Astrocyte (in vitro differentiated cells and primary cell): ENCODE data around the gene IRX5. TPM values are rescaled to one million over a fixed set of nuclear protein-coding genes. Genes with fewer than 3 reads are reported as not detected.

Experiments used
- DNase-seq: peaks from one replicate; pipeline ENCODE4 v3.0.0-alpha.2; 2010; ENCODE audit warnings: low read depth
- FAIRE-seq: peaks from 2 replicates; lab custom pipeline; 2011; peaks lifted over from hg19 to GRCh38; lab: Jason Lieb, UNC
- H2AFZ ChIP-seq: 2 replicates; pipeline ENCODE4 v1.6.0; 2012; ENCODE audit warnings: low read depth, low read length, inconsistent platforms
- H3K27ac ChIP-seq: 2 replicates; pipeline ENCODE4 v1.5.1; 2011; ENCODE audit warnings: low read depth, low read length, inconsistent platforms
- H3K27me3 ChIP-seq: 2 replicates; pipeline ENCODE4 v1.6.0; 2011; ENCODE audit warnings: low read length, inconsistent platforms; ENCODE audit not compliant: insufficient read depth
- H3K36me3 ChIP-seq: 2 replicates; pipeline ENCODE4 v1.5.1; 2011; ENCODE audit warnings: low read length, inconsistent platforms; ENCODE audit not compliant: insufficient read depth
- H3K4me1 ChIP-seq: 2 replicates; pipeline ENCODE4 v1.5.1; 2011; ENCODE audit warnings: low read length, inconsistent platforms; ENCODE audit not compliant: insufficient read depth
- H3K4me2 ChIP-seq: 2 replicates; pipeline ENCODE4 v1.6.0; 2012; ENCODE audit warnings: low read length, inconsistent platforms
- H3K4me3 ChIP-seq: 2 replicates; pipeline ENCODE4 v1.5.1; 2011; ENCODE audit warnings: low read depth, mild to moderate bottlenecking, low read length, inconsistent platforms; ENCODE audit not compliant: insufficient read depth
- H3K79me2 ChIP-seq: 2 replicates; pipeline ENCODE4 v1.6.0; 2012; ENCODE audit warnings: mild to moderate bottlenecking, low read length, inconsistent platforms; ENCODE audit not compliant: insufficient read depth
- H3K9ac ChIP-seq: 2 replicates; pipeline ENCODE4 v1.6.0; 2012; ENCODE audit warnings: mild to moderate bottlenecking, low read length, inconsistent platforms
- H3K9me3 ChIP-seq: 2 replicates; pipeline ENCODE4 v1.5.1; 2012; ENCODE audit warnings: low read depth, mild to moderate bottlenecking, low read length, inconsistent platforms; ENCODE audit not compliant: insufficient read depth
- H4K20me1 ChIP-seq: 2 replicates; pipeline ENCODE4 v1.6.0; 2012; ENCODE audit warnings: low read length, inconsistent platforms; ENCODE audit not compliant: insufficient read depth
- H3K27ac Mint-ChIP-seq: one replicate; pipeline ENCODE4 v1.8.0; 2021; ENCODE audit warnings: mild to moderate bottlenecking, mixed read lengths; ENCODE audit not compliant: unreplicated experiment
- H3K27me3 Mint-ChIP-seq: one replicate; pipeline ENCODE4 v1.8.0; 2021; ENCODE audit warnings: low read depth, mixed read lengths; ENCODE audit not compliant: unreplicated experiment
- H3K36me3 Mint-ChIP-seq: one replicate; pipeline ENCODE4 v1.8.0; 2021; ENCODE audit warnings: low read depth, mixed read lengths; ENCODE audit not compliant: unreplicated experiment
- H3K4me1 Mint-ChIP-seq: one replicate; pipeline ENCODE4 v1.8.0; 2021; ENCODE audit warnings: low read depth, mixed read lengths; ENCODE audit not compliant: unreplicated experiment
- H3K4me3 Mint-ChIP-seq: one replicate; pipeline ENCODE4 v1.8.0; 2021; ENCODE audit warnings: mild to moderate bottlenecking, moderate library complexity, mixed read lengths; ENCODE audit not compliant: unreplicated experiment
- H3K9me3 Mint-ChIP-seq: one replicate; pipeline ENCODE4 v1.8.0; 2021; ENCODE audit warnings: mild to moderate bottlenecking, mixed read lengths; ENCODE audit not compliant: unreplicated experiment
- CTCF ChIP-seq: IDR thresholded peaks from 2 replicates; pipeline ENCODE4 v1.5.1; 2011; ENCODE audit warnings: low read depth, mild to moderate bottlenecking, inconsistent platforms, low read length, moderate library complexity; ENCODE audit not compliant: insufficient read depth
- EZH2 ChIP-seq: IDR thresholded peaks from 2 replicates; pipeline ENCODE4 v1.6.1; 2012; ENCODE audit warnings: mild to moderate bottlenecking, low read length, inconsistent platforms; ENCODE audit not compliant: insufficient read depth
- total RNA-seq: library from RNA; stranded (reverse); gene quantifications from 2 replicates; pipeline ENCODE4 v1.2.1, GENCODE V29; 2021

Gene IRX5
- total RNA-seq, 1 donor from 2014 or later, result 0.57 TPM

GRCh38 chr16:54938212-54939028, 7.8 kb downstream of the IRX5 start:
- Histone ChIP-seq H3K9me3 (no peaks in the 10 kb centered on the region), H3K27me3 (peaks cover 72% of the 10 kb centered on the region), H4K20me1 (peaks cover 45% of the 10 kb centered on the region), H3K4me1 (peaks cover 15% of the 10 kb centered on the region), H3K36me3 (no peaks in the 10 kb centered on the region), H3K4me3 (no peak overlapping the region), H3K4me2 (peak overlapping the region; percentile 99), H2AFZ (peak overlapping the region; percentile 40), H3K27ac (no peak overlapping the region), H3K9ac (peak overlapping the region; percentile 48), H3K79me2 (peaks cover 46% of the 10 kb centered on the region)
- H3K4me3 Mint-ChIP-seq, result no peak overlapping the region
- DNase-seq, result no peak
- H3K27me3 Mint-ChIP-seq, result peaks cover 88% of the 10 kb centered on the region
- no peaks in the 10 kb centered on the region for H3K4me1 Mint-ChIP-seq
- FAIRE-seq, result no peak
- no peak overlapping the region for H3K27ac Mint-ChIP-seq
- peaks cover 14% of the 10 kb centered on the region for H3K9me3 Mint-ChIP-seq
- H3K36me3 Mint-ChIP-seq, result no peaks in the 10 kb centered on the region
- no peak for TF ChIP-seq CTCF
- TF ChIP-seq EZH2, result no peak

GRCh38 chr16:54939029-54939346, 8.3 kb downstream of the IRX5 start:
- H3K36me3 ChIP-seq, result no peaks in the 10 kb centered on the region
- H3K4me1 ChIP-seq, result peaks cover 15% of the 10 kb centered on the region
- Mint-ChIP-seq H3K9me3 (peaks cover 9% of the 10 kb centered on the region), H3K4me3 (no peak overlapping the region), H3K27me3 (peaks cover 89% of the 10 kb centered on the region), H3K4me1 (no peaks in the 10 kb centered on the region), H3K27ac (no peak overlapping the region), H3K36me3 (no peaks in the 10 kb centered on the region)
- DNase-seq (no peak), FAIRE-seq (no peak)
- H4K20me1 ChIP-seq, result peaks cover 45% of the 10 kb centered on the region
- peaks cover 41% of the 10 kb centered on the region for H3K79me2 ChIP-seq
- peaks cover 76% of the 10 kb centered on the region for H3K27me3 ChIP-seq
- no peak for TF ChIP-seq CTCF
- no peak for TF ChIP-seq EZH2
- H2AFZ ChIP-seq, result no peak overlapping the region
- H3K27ac ChIP-seq, result no peak overlapping the region
- H3K9ac ChIP-seq, result no peak overlapping the region
- H3K9me3 ChIP-seq, result no peaks in the 10 kb centered on the region
- no peak overlapping the region for H3K4me3 ChIP-seq
- peak overlapping the region; percentile 99 for H3K4me2 ChIP-seq

- H4K20me1 ChIP-seq, result peaks cover 41% of the 10 kb centered on the region
- no peak for FAIRE-seq
- peaks cover 34% of the 10 kb centered on the region for H3K79me2 ChIP-seq
- Mint-ChIP-seq H3K27ac (no peak overlapping the region), H3K4me3 (no peak overlapping the region), H3K27me3 (peaks cover 90% of the 10 kb centered on the region), H3K4me1 (no peaks in the 10 kb centered on the region), H3K9me3 (peaks cover 9% of the 10 kb centered on the region), H3K36me3 (no peaks in the 10 kb centered on the region)
- H3K4me2 ChIP-seq, result no peak overlapping the region
- H3K9me3 ChIP-seq, result no peaks in the 10 kb centered on the region
- no peak overlapping the region for H3K9ac ChIP-seq
- peaks cover 15% of the 10 kb centered on the region for H3K4me1 ChIP-seq
- no peak overlapping the region for H3K27ac ChIP-seq
- H3K36me3 ChIP-seq, result no peaks in the 10 kb centered on the region
- peaks cover 70% of the 10 kb centered on the region for H3K27me3 ChIP-seq
- H2AFZ ChIP-seq, result no peak overlapping the region
- no peak for DNase-seq
- H3K4me3 ChIP-seq, result no peak overlapping the region
- TF ChIP-seq CTCF, result no peak
- TF ChIP-seq EZH2, result no peak
These were observed 9.0 kb downstream of the IRX5 start for GRCh38 chr16:54939510-54940278.
